DND-41 (cell line): ENCODE measurements around the gene MCHR1.

Source experiments
- CTCF ChIP-seq: IDR thresholded peaks from 2 replicates; pipeline ENCODE4 v1.5.1; 2012; ENCODE audit warnings: borderline replicate concordance, low read length, moderate library complexity, mild to moderate bottlenecking; ENCODE audit not compliant: poor library complexity, severe bottlenecking; ENCODE audit errors: extremely low read depth
- EZH2 ChIP-seq: IDR thresholded peaks from 3 replicates; pipeline ENCODE4 v1.6.1; 2012; ENCODE audit warnings: borderline replicate concordance, low read depth, mild to moderate bottlenecking, moderate library complexity, low read length, inconsistent platforms; ENCODE audit not compliant: severe bottlenecking

- TF ChIP-seq CTCF (no peak), EZH2 (no peak)
These were observed 5.0 kb upstream of the MCHR1 start for GRCh38 chr22:40674274-40674673.
